Thoracic aorta (tissue), 2 donors: ENCODE results near the gene S1PR5. TPM values are rescaled to one million over a fixed set of nuclear protein-coding genes. Genes with fewer than 3 reads are reported as not detected.
"Not testable (repeated sequence)": the region's sequence is repeated elsewhere in the genome, so short reads cannot be mapped to it uniquely, and the experiment has no call there.

ENCODE experiments used
- ATAC-seq: fragments of 150-250 bp; one replicate; pipeline ENCODE4 v1.8.0; 2017; ENCODE audit warnings: low read depth; ENCODE audit not compliant: insufficient number of reproducible peaks, low FRiP score
- DNase-seq: peaks from one replicate; pipeline ENCODE4 v3.0.0-alpha.2; 2020; ENCODE audit warnings: low spot score
- H3K27ac ChIP-seq, 2 donors: fragments of 200-600 bp; sonication (generic); 1 replicate in 1 of 2; 2 replicates in 1 of 2; pipeline ENCODE4 v1.5.1; 2016; ENCODE audit warnings: mild to moderate bottlenecking in 2 of 2, moderate library complexity in 2 of 2
- H3K27me3 ChIP-seq: fragments of 200-600 bp; sonication (generic); replicated peaks from 2 replicates; pipeline ENCODE4 v1.6.0; 2016; ENCODE audit warnings: mild to moderate bottlenecking; ENCODE audit not compliant: insufficient read depth
- H3K36me3 ChIP-seq: fragments of 200-600 bp; sonication (generic); one replicate; pipeline ENCODE4 v1.5.1; 2016
- H3K4me1 ChIP-seq, 2 donors: fragments of 200-600 bp; sonication (generic); 1 replicate in 1 of 2; 2 replicates in 1 of 2; pipeline versions ENCODE4 v1.5.1 to v1.6.0; 2016; ENCODE audit warnings: low read depth in 2 of 2, mild to moderate bottlenecking in 1 of 2; ENCODE audit not compliant: control insufficient read depth in 1 of 2
- H3K4me3 ChIP-seq: fragments of 200-600 bp; sonication (generic); 2 replicates; pipeline ENCODE4 v1.5.1; 2016; ENCODE audit warnings: mild to moderate bottlenecking
- H3K9me3 ChIP-seq: fragments of 200-600 bp; sonication (generic); 2 replicates; pipeline ENCODE4 v1.5.1; 2016
- total RNA-seq, 2 donors: library from RNA; depleted of rRNA; stranded (reverse); fragments of >200 nt; gene quantifications; one replicate each; pipeline versions ENCODE4 v1.1.0 to v1.2.3, GENCODE V29; 2016
- TF ChIP-seq, protein P1 (sequence below): fragments of 200-600 bp; sonication (generic); IDR thresholded peaks from one replicate; pipeline ENCODE4 v1.5.1; 2019; ENCODE audit warnings: antibody characterized with exemption

S1PR5 gene
- total RNA-seq, 2 donors from 2014 or later, result 2.4 to 8.7 TPM

- TF ChIP-seq, protein P1, sequence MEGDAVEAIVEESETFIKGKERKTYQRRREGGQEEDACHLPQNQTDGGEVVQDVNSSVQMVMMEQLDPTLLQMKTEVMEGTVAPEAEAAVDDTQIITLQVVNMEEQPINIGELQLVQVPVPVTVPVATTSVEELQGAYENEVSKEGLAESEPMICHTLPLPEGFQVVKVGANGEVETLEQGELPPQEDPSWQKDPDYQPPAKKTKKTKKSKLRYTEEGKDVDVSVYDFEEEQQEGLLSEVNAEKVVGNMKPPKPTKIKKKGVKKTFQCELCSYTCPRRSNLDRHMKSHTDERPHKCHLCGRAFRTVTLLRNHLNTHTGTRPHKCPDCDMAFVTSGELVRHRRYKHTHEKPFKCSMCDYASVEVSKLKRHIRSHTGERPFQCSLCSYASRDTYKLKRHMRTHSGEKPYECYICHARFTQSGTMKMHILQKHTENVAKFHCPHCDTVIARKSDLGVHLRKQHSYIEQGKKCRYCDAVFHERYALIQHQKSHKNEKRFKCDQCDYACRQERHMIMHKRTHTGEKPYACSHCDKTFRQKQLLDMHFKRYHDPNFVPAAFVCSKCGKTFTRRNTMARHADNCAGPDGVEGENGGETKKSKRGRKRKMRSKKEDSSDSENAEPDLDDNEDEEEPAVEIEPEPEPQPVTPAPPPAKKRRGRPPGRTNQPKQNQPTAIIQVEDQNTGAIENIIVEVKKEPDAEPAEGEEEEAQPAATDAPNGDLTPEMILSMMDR, result no peak
- peak overlapping the region; percentile 81 to 82 for H3K27ac ChIP-seq
- no peaks in the 10 kb centered on the region for H3K27me3 ChIP-seq
- peaks cover 11% of the 10 kb centered on the region for H3K36me3 ChIP-seq
- H3K4me1 ChIP-seq, result peaks cover 12 to 18% of the 10 kb centered on the region in 2 donors
- DNase-seq, result no peak
- peak overlapping the region; percentile 98 for H3K4me3 ChIP-seq
- H3K9me3 ChIP-seq, result no peaks in the 10 kb centered on the region
- ATAC-seq, result no peak
Measured at GRCh38 chr19:10544242-10544752, 27.1 kb upstream of the S1PR5 start.

DNA sequence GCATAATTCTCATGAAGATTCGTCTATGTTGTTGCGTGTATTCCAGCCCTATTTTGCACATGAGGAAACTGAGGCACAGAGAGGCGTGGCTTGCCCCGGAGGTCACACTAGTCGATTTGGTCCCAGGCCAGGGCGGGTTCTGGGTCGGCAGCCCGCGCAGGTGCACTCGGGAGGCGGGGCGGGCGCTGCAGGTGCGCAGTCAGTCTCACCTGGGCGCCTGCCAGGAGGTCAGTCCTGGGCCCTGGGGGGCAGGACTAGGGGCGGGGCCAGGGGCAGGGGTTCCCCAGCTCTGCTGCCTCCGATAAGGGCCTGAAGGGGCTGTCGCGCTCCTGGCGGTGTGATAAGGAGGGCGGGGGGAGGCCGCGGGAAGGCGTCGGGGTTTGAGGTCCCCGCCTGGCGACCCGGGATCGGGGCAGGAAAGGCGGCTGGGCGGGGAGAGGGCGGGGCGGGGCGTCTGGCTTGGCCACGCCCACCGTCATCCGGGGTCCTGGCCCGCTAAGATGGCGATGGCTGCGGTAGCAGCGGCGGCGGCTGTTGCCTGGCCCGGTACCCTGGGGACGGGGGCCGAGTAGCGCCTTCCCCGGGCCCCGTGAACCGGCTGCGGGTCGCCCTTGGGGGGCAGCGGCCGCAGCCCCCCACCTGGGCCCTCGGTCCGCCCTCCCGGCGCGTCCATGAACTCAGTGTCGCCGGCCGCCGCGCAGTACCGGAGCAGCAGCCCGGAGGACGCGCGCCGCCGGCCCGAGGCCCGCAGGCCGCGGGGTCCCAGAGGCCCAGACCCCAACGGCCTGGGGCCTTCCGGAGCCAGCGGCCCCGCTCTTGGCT is 26.4 kb upstream of the S1PR5 start, which contains the start of gene ATG4D:
Gene ATG4D, plus strand, starts transcription at position 485 of the 822 bp plus-strand sequence. Its CDS starts 187 bp downstream, at position 672.
- H3K27me3 ChIP-seq, result no peaks in the 10 kb centered on the region
- no peak for DNase-seq
- peak within 1 kb of the TSS; percentile 98 for H3K4me3 ChIP-seq
- H3K9me3 ChIP-seq, result no peaks in the 10 kb centered on the region
- H3K4me1 ChIP-seq, result peaks cover 12 to 18% of the 10 kb centered on the region in 2 donors
- peak; percentile 84 for ATAC-seq
- TF ChIP-seq, protein P1, result no peak
- peaks cover 5% of the 10 kb centered on the region for H3K36me3 ChIP-seq
- peak within 1 kb of the TSS; percentile 81 to 82 for H3K27ac ChIP-seq

GRCh38 chr19:10543059-10543419 is 25.8 kb upstream of the S1PR5 start:
- Histone ChIP-seq H3K36me3 (peaks cover 5% of the 10 kb centered on the region), H3K4me3 (peak overlapping the region; percentile 98), H3K27me3 (no peaks in the 10 kb centered on the region), H3K4me1 (peaks cover 12 to 18% of the 10 kb centered on the region in 2 donors), H3K27ac (no peak overlapping the region), H3K9me3 (no peaks in the 10 kb centered on the region)
- TF ChIP-seq, protein P1, result no peak
- no peak for ATAC-seq
- DNase-seq, result no peak

DNA sequence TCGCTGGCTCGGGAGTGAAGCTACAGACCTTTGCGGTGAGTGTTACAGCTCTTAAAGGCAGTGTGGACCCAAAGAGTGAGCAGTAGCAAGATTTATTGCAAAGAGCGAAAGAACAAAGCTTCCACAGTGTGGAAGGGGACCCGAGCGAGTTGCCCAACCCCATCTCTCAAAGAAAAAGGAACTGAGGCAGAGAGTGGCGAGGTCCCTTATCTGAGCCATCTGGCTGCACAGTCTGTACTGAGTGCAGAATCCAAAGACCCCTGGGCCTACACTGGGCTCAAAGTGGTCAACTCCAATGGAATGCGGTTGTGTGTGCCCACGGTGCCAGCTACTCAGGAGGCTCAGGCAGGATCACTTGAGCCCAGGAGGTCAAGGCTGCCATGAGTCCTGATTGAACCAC is 21.8 kb upstream of the S1PR5 start:
- H3K27ac ChIP-seq, H3K4me1 ChIP-seq, ATAC-seq, H3K4me3 ChIP-seq, H3K27me3 ChIP-seq, DNase-seq, H3K36me3 ChIP-seq, H3K9me3 ChIP-seq: not testable (repeated sequence)

DNA sequence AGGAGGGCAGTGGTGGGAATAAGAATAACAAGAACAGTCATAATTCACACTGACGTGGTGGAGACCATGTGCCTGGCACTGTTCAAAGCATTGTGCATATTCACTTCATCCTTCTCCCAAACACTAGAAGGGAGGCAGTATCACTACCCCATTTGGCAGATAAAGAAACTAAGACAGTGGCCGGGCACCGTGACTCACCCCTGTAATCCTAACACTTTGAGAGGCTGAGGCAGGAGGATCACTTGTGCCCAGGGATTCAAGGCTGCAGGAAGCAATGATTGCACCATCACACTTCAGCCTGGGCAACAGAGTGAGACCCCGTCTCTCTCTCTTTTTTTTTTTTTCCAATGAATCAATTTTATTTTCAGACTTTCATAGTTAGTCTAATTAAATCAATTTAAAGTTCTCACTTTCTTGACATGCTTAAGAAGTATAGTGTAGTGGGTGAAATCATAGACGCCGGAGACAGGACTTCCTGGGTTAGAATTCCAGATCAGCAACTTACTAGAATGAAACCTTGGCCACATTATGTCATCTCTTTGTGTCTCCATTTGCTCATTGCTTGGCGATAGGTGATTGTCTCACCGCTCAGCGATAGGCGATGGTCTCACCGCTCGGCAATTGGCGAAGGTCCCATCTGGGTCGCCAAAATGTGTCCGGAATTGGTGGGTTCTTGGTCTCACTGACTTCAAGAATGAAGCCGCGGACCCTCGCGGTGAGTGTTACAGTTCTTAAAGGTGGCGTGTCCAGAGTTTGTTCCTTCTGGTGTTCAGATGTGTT is 21.1 kb upstream of the S1PR5 start:
- H3K4me1 ChIP-seq, result peaks cover 3 to 7% of the 10 kb centered on the region in 2 donors
- ATAC-seq (no peak), DNase-seq (no peak)
- H3K27me3 ChIP-seq, result no peaks in the 10 kb centered on the region
- no peak overlapping the region for H3K4me3 ChIP-seq
- no peaks in the 10 kb centered on the region for H3K9me3 ChIP-seq
- TF ChIP-seq, protein P1, result no peak
- no peak overlapping the region for H3K27ac ChIP-seq
- H3K36me3 ChIP-seq, result no peaks in the 10 kb centered on the region
